ENCODE results near the gene NTRK2. TPM values are rescaled to one million over a fixed set of nuclear protein-coding genes. Genes with fewer than 3 reads are reported as not detected.

NTRK2 gene
- total RNA-seq, 4 donors from 2014 or later = 2.6 to 8.5 (median 6.0) TPM

DNA sequence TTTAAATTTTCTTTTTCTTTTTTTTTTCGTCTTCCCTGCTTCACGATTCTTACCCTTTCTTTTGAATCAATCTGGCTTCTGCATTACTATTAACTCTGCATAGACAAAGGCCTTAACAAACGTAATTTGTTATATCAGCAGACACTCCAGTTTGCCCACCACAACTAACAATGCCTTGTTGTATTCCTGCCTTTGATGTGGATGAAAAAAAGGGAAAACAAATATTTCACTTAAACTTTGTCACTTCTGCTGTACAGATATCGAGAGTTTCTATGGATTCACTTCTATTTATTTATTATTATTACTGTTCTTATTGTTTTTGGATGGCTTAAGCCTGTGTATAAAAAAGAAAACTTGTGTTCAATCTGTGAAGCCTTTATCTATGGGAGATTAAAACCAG is 352.2 kb downstream of the NTRK2 start:
- Histone ChIP-seq H3K27ac (no peak overlapping the region), H3K9me3 (no peaks in the 10 kb centered on the region), H3K4me3 (no peak overlapping the region), H3K36me3 (no peaks in the 10 kb centered on the region), H3K27me3 (no peaks in the 10 kb centered on the region), H3K4me1 (no peaks in the 10 kb centered on the region)
- WGBS, 2 donors (ENCODE audit: low coverage in 1 of 2) = 75 to 92% methylated on average over 3 to 4 of the region's 4 CpGs
- TF ChIP-seq, protein P1, sequence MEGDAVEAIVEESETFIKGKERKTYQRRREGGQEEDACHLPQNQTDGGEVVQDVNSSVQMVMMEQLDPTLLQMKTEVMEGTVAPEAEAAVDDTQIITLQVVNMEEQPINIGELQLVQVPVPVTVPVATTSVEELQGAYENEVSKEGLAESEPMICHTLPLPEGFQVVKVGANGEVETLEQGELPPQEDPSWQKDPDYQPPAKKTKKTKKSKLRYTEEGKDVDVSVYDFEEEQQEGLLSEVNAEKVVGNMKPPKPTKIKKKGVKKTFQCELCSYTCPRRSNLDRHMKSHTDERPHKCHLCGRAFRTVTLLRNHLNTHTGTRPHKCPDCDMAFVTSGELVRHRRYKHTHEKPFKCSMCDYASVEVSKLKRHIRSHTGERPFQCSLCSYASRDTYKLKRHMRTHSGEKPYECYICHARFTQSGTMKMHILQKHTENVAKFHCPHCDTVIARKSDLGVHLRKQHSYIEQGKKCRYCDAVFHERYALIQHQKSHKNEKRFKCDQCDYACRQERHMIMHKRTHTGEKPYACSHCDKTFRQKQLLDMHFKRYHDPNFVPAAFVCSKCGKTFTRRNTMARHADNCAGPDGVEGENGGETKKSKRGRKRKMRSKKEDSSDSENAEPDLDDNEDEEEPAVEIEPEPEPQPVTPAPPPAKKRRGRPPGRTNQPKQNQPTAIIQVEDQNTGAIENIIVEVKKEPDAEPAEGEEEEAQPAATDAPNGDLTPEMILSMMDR (IDR thresholded peaks at IDR 0.05) = no peak
- no peak for TF ChIP-seq POLR2A (IDR thresholded peaks at IDR 0.05)
- TF ChIP-seq POLR2AphosphoS5 (IDR thresholded peaks at IDR 0.05) = no peak
- TF ChIP-seq EP300 (IDR thresholded peaks at IDR 0.05) = no peak
- no peak for ATAC-seq

DNA sequence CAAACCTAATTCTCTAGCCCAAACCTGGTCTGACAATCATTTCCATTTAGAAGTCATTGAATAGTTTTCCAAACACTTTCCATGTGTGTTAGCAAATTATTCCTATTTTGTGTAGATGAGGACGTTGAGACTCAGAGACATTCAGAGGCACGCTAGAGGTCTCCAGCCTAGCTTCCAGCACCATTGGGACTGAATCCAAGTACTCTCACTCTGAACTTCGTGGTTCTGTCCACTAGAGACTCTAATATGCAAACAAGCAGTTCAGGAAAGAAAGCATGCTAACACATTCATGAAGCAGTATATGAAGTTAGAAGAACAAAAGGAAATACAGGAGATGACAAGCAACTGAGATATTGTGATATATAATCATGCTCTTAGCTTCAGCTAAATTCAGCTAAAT is 354.8 kb downstream of the NTRK2 start:
- TF ChIP-seq, protein P1 (IDR thresholded peaks at IDR 0.05) = no peak
- TF ChIP-seq POLR2A (IDR thresholded peaks at IDR 0.05) (no peak), POLR2AphosphoS5 (IDR thresholded peaks at IDR 0.05) (no peak), EP300 (IDR thresholded peaks at IDR 0.05) (no peak)
- 22% methylated on average over 3 of the region's 3 CpGs; no CpG with 5 or more reads in 1 of the 2 donors for WGBS, 2 donors (ENCODE audit: low coverage in 1 of 2)
- Histone ChIP-seq H3K4me1 (no peaks in the 10 kb centered on the region), H3K4me3 (no peak overlapping the region), H3K27ac (no peak overlapping the region), H3K27me3 (no peaks in the 10 kb centered on the region), H3K9me3 (no peaks in the 10 kb centered on the region), H3K36me3 (no peaks in the 10 kb centered on the region)
- ATAC-seq = no peak

DNA sequence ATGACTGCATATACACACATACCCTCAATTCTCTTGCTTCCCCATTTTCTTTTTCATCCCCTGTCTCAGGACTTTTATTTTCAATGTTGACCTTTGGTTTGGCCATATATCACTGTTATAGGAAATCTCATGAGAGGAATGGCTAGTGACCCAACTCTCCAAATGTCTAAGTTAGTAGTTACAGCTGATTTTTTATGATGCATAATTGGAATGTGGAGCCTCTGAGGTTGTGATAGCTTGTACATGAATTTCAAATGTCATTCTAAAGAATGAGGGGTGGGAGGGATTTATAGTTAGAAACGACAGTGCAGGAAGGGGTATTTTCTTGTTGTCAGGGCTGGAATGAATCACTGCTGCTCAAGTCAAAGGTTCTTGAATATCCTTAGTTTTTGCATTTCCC is 356.1 kb downstream of the NTRK2 start:
- ATAC-seq = no peak
- Histone ChIP-seq H3K4me3 (no peak overlapping the region), H3K27me3 (no peaks in the 10 kb centered on the region), H3K4me1 (no peaks in the 10 kb centered on the region), H3K9me3 (no peaks in the 10 kb centered on the region), H3K27ac (no peak overlapping the region), H3K36me3 (no peaks in the 10 kb centered on the region)
- TF ChIP-seq POLR2AphosphoS5 (IDR thresholded peaks at IDR 0.05) (no peak), EP300 (IDR thresholded peaks at IDR 0.05) (no peak), POLR2A (IDR thresholded peaks at IDR 0.05) (no peak)
- TF ChIP-seq, protein P1 (IDR thresholded peaks at IDR 0.05) = no peak
- 14 to 36% methylated on average over 1 of the region's 1 CpG for WGBS, 2 donors (ENCODE audit: low coverage in 1 of 2)

DNA sequence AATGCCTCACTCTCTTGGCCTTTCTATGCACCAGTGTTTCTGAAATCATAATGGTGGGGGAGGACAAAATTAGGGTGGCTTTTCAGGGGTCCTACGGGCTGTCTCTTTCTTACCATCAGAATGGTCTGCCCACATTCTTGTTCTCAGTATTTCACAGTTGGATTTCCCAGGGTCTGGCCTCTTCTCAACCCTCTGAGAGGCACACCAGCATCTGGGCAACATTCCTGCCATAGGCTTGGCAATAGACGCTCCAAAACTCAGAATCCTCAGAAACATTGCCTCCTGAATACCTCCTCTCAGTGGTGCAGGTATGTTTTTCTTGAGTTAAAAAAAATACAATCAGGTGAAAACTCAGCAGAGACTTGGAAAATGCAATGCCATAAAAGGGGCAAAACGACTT is 358.3 kb downstream of the NTRK2 start:
- ATAC-seq = no peak
- WGBS, 2 donors (ENCODE audit: low coverage in 1 of 2) = 92 to 100% methylated on average over 2 to 3 of the region's 3 CpGs

DNA sequence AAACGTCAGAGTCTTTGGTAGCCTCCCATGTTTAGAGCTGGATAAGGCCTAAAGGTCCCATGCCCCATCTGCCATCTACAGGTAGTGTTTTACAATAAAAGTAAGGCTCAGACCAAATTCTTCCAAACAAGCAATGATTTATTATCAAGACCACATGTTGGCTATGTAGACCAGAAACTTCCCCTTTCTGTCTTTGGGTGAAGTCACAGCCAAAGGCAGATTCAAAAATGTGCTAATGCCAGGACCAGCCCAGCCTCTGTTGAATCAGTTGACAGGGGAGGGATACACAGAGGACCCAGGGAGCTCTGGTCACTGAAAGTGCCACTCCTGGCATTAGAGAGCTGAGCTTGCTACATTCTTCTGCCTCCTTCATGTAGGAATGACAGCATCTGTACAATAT is 360.8 kb downstream of the NTRK2 start:
- Histone ChIP-seq H3K27me3 (peaks cover 4% of the 10 kb centered on the region), H3K36me3 (no peaks in the 10 kb centered on the region), H3K4me1 (no peaks in the 10 kb centered on the region), H3K4me3 (no peak overlapping the region), H3K9me3 (peaks cover 0 to 7% (median 0%) of the 10 kb centered on the region in 3 donors), H3K27ac (no peak overlapping the region)
- TF ChIP-seq, protein P1 (IDR thresholded peaks at IDR 0.05) = no peak
- TF ChIP-seq EP300 (IDR thresholded peaks at IDR 0.05) (no peak), POLR2AphosphoS5 (IDR thresholded peaks at IDR 0.05) (no peak), POLR2A (IDR thresholded peaks at IDR 0.05) (no peak)
- ATAC-seq = no peak
- WGBS, 2 donors (ENCODE audit: low coverage in 1 of 2) = 36% methylated on average over 1 of the region's 1 CpG; no CpG with 5 or more reads in 1 of the 2 donors

More for the DNA sequence above, 358.3 kb downstream of the NTRK2 start:
- H3K9me3 ChIP-seq = peaks cover 0 to 7% (median 0%) of the 10 kb centered on the region in 3 donors
- TF ChIP-seq EP300 (IDR thresholded peaks at IDR 0.05) (no peak), POLR2AphosphoS5 (IDR thresholded peaks at IDR 0.05) (no peak)
- H3K4me3 ChIP-seq = no peak overlapping the region
- H3K36me3 ChIP-seq = no peaks in the 10 kb centered on the region
- H3K27me3 ChIP-seq = no peaks in the 10 kb centered on the region
- no peak overlapping the region for H3K27ac ChIP-seq
- H3K4me1 ChIP-seq = no peaks in the 10 kb centered on the region

Data from gastroesophageal sphincter (tissue), 4 donors.